Transverse colon (tissue), 3 donors: Measurements from ENCODE around the gene PCCA.

Source experiments
- CTCF ChIP-seq, 5 experiments: fragments of 200-600 bp in 3 of 5; fragments of 450-650 bp in 2 of 5; sonication (generic) in 3 of 5; IDR thresholded peaks; 1 replicate in 2 of 5; 2 replicates in 3 of 5; pipeline ENCODE4 v1.5.1; 2016 to 2017; ENCODE audit warnings: antibody characterized with exemption in 5 of 5, inconsistent platforms in 3 of 5, mild to moderate bottlenecking in 2 of 5, moderate library complexity in 1 of 5
- POLR2A ChIP-seq: fragments of 450-650 bp; IDR thresholded peaks from one replicate; pipeline ENCODE4 v1.6.1; 2016; ENCODE audit warnings: antibody characterized with exemption, mild to moderate bottlenecking, moderate library complexity

DNA sequence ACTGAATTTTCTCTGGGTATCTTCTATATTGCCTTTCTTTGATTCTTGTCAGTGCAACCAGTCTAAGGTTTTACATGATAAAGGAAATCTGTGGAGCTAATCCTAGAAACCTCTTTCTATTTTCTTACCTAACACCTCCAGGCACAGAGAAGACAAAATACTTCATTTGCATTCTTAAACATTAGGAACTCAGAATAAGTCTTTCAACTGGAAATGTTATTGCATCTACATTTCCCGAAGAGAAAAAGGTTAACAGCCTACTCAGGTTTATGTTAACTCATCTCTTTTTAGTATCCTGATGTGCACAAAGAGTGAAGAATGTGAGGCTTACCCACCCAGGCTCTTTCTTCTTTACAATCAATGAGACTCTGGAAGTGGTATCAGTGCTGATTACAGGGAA, 106.7 kb downstream of the PCCA start:
- TF ChIP-seq CTCF (IDR thresholded peaks at IDR 0.05) (no peak), POLR2A (no peak)
